Kidney epithelial cell (primary cell): ENCODE measurements around the gene OR52J3. TPM values are rescaled to one million over a fixed set of nuclear protein-coding genes. Genes with fewer than 3 reads are reported as not detected.
"Not testable (repeated sequence)": the region's sequence is repeated elsewhere in the genome, so short reads cannot be mapped to it uniquely, and the experiment has no call there.

Experiments used
- DNase-seq: peaks from one replicate; pipeline ENCODE4 v3.0.0-alpha.2; 2010; ENCODE audit warnings: low read depth
- H3K27me3 ChIP-seq: 2 replicates; pipeline ENCODE4 v1.6.0; 2011; ENCODE audit warnings: low read length; ENCODE audit not compliant: control insufficient read depth, insufficient read depth
- H3K36me3 ChIP-seq: 2 replicates; pipeline ENCODE4 v1.5.1; 2011; ENCODE audit warnings: low read length; ENCODE audit not compliant: control insufficient read depth, insufficient read depth
- H3K4me3 ChIP-seq: 2 replicates; pipeline ENCODE4 v1.5.1; 2011; ENCODE audit warnings: low read depth, mild to moderate bottlenecking, control low read depth, low read length
- CTCF ChIP-seq: IDR thresholded peaks from 2 replicates; pipeline ENCODE4 v1.5.1; 2011; ENCODE audit warnings: mild to moderate bottlenecking, moderate library complexity, low read length, control low read depth, inconsistent platforms; ENCODE audit not compliant: insufficient read depth, poor library complexity, severe bottlenecking
- total RNA-seq: library from RNA; depleted of rRNA; stranded (reverse); fragments of >200 nt; gene quantifications from 2 replicates; pipeline ENCODE4 v1.2.3, GENCODE V29; 2015

The OR52J3 gene
- total RNA-seq, 1 donor from 2014 or later: not detected

DNA sequence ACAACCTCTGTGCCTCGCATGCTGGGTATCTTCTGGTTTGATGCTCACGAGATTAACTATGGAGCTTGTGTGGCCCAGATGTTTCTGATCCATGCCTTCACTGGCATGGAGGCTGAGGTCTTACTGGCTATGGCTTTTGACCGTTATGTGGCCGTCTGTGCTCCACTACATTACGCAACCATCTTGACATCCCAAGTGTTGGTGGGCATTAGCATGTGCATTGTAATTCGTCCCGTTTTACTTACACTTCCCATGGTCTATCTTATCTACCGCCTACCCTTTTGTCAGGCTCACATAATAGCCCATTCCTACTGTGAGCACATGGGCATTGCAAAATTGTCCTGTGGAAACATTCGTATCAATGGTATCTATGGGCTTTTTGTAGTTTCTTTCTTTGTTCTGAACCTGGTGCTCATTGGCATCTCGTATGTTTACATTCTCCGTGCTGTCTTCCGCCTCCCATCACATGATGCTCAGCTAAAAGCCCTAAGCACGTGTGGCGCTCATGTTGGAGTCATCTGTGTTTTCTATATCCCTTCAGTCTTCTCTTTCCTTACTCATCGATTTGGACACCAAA lies 516 bp downstream of the OR52J3 start:
- Histone ChIP-seq H3K36me3 (no peaks in the 10 kb centered on the region), H3K27me3 (no peaks in the 10 kb centered on the region), H3K4me3 (no peak overlapping the region)
- no peak for DNase-seq
- no peak for TF ChIP-seq CTCF

GRCh38 chr11:5058679-5059078 lies 12.4 kb downstream of the OR52J3 start:
- H3K4me3 ChIP-seq, H3K36me3 ChIP-seq, DNase-seq, H3K27me3 ChIP-seq: not testable (repeated sequence)

GRCh38 chr11:5059391-5059790 lies 13.1 kb downstream of the OR52J3 start, which contains the start of gene OR52E2:
Gene OR52E2 (minus strand): TSS chr11:5059627. CDS start chr11:5059627, 0 bp downstream.
- DNase-seq: no peak
- no peak for TF ChIP-seq CTCF
- Histone ChIP-seq H3K27me3 (no peaks in the 10 kb centered on the region), H3K36me3 (no peaks in the 10 kb centered on the region), H3K4me3 (no peak within 1 kb of the TSS)

- no peak for DNase-seq
- Histone ChIP-seq H3K4me3 (no peak overlapping the region), H3K36me3 (no peaks in the 10 kb centered on the region), H3K27me3 (no peaks in the 10 kb centered on the region)
- TF ChIP-seq CTCF: no peak
Observed at GRCh38 chr11:5065027-5065426, 18.7 kb downstream of the OR52J3 start.

- no peak for DNase-seq
- no peak within 1 kb of the TSS for H3K4me3 ChIP-seq
- H3K36me3 ChIP-seq: no peaks in the 10 kb centered on the region
- H3K27me3 ChIP-seq: no peaks in the 10 kb centered on the region
- TF ChIP-seq CTCF: no peak
Observed at GRCh38 chr11:5069272-5069671, 22.9 kb downstream of the OR52J3 start, which contains the start of gene OR52E1. Gene OR52E1 (plus strand): TSS chr11:5069572.

DNA sequence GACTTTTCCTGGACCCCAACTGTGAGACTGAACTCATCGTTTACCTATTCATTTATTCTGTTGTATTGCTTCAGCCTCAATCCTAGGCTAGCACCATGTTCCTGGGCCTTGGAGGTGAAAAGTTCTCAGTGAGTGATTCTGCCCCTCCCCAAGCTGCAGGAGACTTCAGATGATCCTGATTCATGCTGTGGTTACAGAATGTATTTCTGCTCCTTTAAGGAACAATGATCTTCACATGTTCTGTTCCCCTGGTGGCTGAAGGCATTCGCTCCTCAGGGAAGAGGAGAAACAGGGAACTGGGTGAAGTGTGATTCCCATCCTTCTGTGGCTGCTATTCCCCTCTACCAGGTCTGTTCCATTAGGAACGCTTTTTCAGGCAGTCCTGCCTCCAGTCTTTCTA lies 25.5 kb downstream of the OR52J3 start:
- no peak overlapping the region for H3K4me3 ChIP-seq
- no peaks in the 10 kb centered on the region for H3K27me3 ChIP-seq
- TF ChIP-seq CTCF: no peak
- DNase-seq: no peak
- H3K36me3 ChIP-seq: no peaks in the 10 kb centered on the region
